ES-I3 (cell line): ENCODE measurements around the gene MYOG.

ENCODE experiments used
- H3K36me3 ChIP-seq: 2 replicates; pipeline ENCODE4 v1.6.1; 2013; ENCODE audit warnings: mild to moderate bottlenecking, low read length, control low read depth, moderate library complexity; ENCODE audit not compliant: insufficient read depth
- H3K4me1 ChIP-seq: 2 replicates; pipeline ENCODE4 v1.6.1; 2013; ENCODE audit warnings: mild to moderate bottlenecking, control low read depth, low read length; ENCODE audit not compliant: insufficient read depth
- H3K9ac ChIP-seq: 2 replicates; pipeline ENCODE4 v1.6.1; 2013; ENCODE audit warnings: low read depth, mild to moderate bottlenecking, low read length, moderate library complexity
- H3K9me3 ChIP-seq: 2 replicates; pipeline ENCODE4 v1.6.1; 2013; ENCODE audit warnings: mild to moderate bottlenecking, low read length, moderate library complexity; ENCODE audit not compliant: control insufficient read depth, insufficient read depth

MYOG gene

GRCh38 chr1:203075236-203076030 lies 10.4 kb downstream of the MYOG start:
- Histone ChIP-seq H3K9ac (peak overlapping the region; percentile 45; the same call in 1 of the 2 replicates), H3K4me1 (no peaks in the 10 kb centered on the region), H3K36me3 (no peaks in the 10 kb centered on the region)

GRCh38 chr1:203074610-203075009 lies 11.2 kb downstream of the MYOG start:
- H3K9ac ChIP-seq = no peak overlapping the region
- no peaks in the 10 kb centered on the region for H3K9me3 ChIP-seq
- no peaks in the 10 kb centered on the region for H3K36me3 ChIP-seq
- H3K4me1 ChIP-seq = no peaks in the 10 kb centered on the region

More at GRCh38 chr1:203075236-203076030, 10.4 kb downstream of the MYOG start:
- H3K9me3 ChIP-seq = no peaks in the 10 kb centered on the region

GRCh38 chr1:203073469-203073868 lies 12.3 kb downstream of the MYOG start:
- Histone ChIP-seq H3K9me3 (no peaks in the 10 kb centered on the region), H3K4me1 (no peaks in the 10 kb centered on the region), H3K36me3 (no peaks in the 10 kb centered on the region), H3K9ac (no peak overlapping the region)

GRCh38 chr1:203072911-203073310 lies 12.9 kb downstream of the MYOG start:
- no peak overlapping the region for H3K9ac ChIP-seq
- H3K36me3 ChIP-seq = no peaks in the 10 kb centered on the region
- no peaks in the 10 kb centered on the region for H3K4me1 ChIP-seq
- H3K9me3 ChIP-seq = no peaks in the 10 kb centered on the region

- no peaks in the 10 kb centered on the region for H3K4me1 ChIP-seq
- no peaks in the 10 kb centered on the region for H3K36me3 ChIP-seq
- H3K9ac ChIP-seq = no peak overlapping the region
- no peaks in the 10 kb centered on the region for H3K9me3 ChIP-seq
Observed at GRCh38 chr1:203072002-203072602, 13.7 kb downstream of the MYOG start.

GRCh38 chr1:203069030-203069747 lies 16.6 kb downstream of the MYOG start:
- Histone ChIP-seq H3K9me3 (no peaks in the 10 kb centered on the region), H3K9ac (no peak overlapping the region), H3K36me3 (no peaks in the 10 kb centered on the region), H3K4me1 (no peaks in the 10 kb centered on the region)

- H3K4me1 ChIP-seq = no peaks in the 10 kb centered on the region
- no peaks in the 10 kb centered on the region for H3K9me3 ChIP-seq
- H3K9ac ChIP-seq = no peak overlapping the region
- no peaks in the 10 kb centered on the region for H3K36me3 ChIP-seq
Observed at GRCh38 chr1:203066965-203067364, 18.8 kb downstream of the MYOG start.

- H3K36me3 ChIP-seq = peaks cover 2% of the 10 kb centered on the region; the same call in 1 of the 2 replicates
- H3K9me3 ChIP-seq = no peaks in the 10 kb centered on the region
- no peaks in the 10 kb centered on the region for H3K4me1 ChIP-seq
- no peak overlapping the region for H3K9ac ChIP-seq
Observed at GRCh38 chr1:203065986-203066385, 19.8 kb downstream of the MYOG start.

GRCh38 chr1:203065191-203065590 lies 20.6 kb downstream of the MYOG start:
- Histone ChIP-seq H3K9ac (no peak overlapping the region), H3K9me3 (no peaks in the 10 kb centered on the region), H3K36me3 (peaks cover 2% of the 10 kb centered on the region; the same call in 1 of the 2 replicates), H3K4me1 (no peaks in the 10 kb centered on the region)

GRCh38 chr1:203063287-203063686 lies 22.5 kb downstream of the MYOG start:
- Histone ChIP-seq H3K9ac (no peak overlapping the region), H3K9me3 (no peaks in the 10 kb centered on the region), H3K36me3 (peaks cover 2% of the 10 kb centered on the region; the same call in 1 of the 2 replicates), H3K4me1 (peaks cover 2% of the 10 kb centered on the region; the same call in 1 of the 2 replicates)

- H3K4me1 ChIP-seq = peaks cover 5% of the 10 kb centered on the region; the same call in 1 of the 2 replicates
- peaks cover 2% of the 10 kb centered on the region; the same call in 1 of the 2 replicates for H3K36me3 ChIP-seq
- no peak overlapping the region for H3K9ac ChIP-seq
- H3K9me3 ChIP-seq = no peaks in the 10 kb centered on the region
Observed at GRCh38 chr1:203060115-203060514, 25.7 kb downstream of the MYOG start.

GRCh38 chr1:203059485-203059884 lies 26.3 kb downstream of the MYOG start:
- Histone ChIP-seq H3K9me3 (no peaks in the 10 kb centered on the region), H3K36me3 (peaks cover 2% of the 10 kb centered on the region; the same call in 1 of the 2 replicates), H3K4me1 (peaks cover 12% of the 10 kb centered on the region), H3K9ac (no peak overlapping the region)

- Histone ChIP-seq H3K4me1 (peaks cover 18% of the 10 kb centered on the region), H3K9ac (no peak overlapping the region), H3K9me3 (no peaks in the 10 kb centered on the region), H3K36me3 (peaks cover 2% of the 10 kb centered on the region; the same call in 1 of the 2 replicates)
Observed at GRCh38 chr1:203058676-203058935, 27.2 kb downstream of the MYOG start.

- no peak overlapping the region for H3K9ac ChIP-seq
- H3K36me3 ChIP-seq = peaks cover 2% of the 10 kb centered on the region; the same call in 1 of the 2 replicates
- H3K9me3 ChIP-seq = no peaks in the 10 kb centered on the region
- peaks cover 18% of the 10 kb centered on the region for H3K4me1 ChIP-seq
Observed at GRCh38 chr1:203057911-203058675, 27.7 kb downstream of the MYOG start.
